SK-N-SH (cell line): ENCODE results near the gene VCPKMT. TPM values are rescaled to one million over a fixed set of nuclear protein-coding genes. Genes with fewer than 3 reads are reported as not detected.

Experiments used
- CTCF ChIA-PET: fragments of 300-600, 350-600 bp; formaldehyde crosslinking; extraction: SDS; loops from one replicate; lab custom pipeline; 2021; lab: Yijun Ruan, JAX
- POLR2A ChIA-PET: fragments of 350-600 bp; sonication (Branson Sonifier 250); formaldehyde crosslinking; extraction: SDS; loops from one replicate; lab custom pipeline; 2020; ENCODE audit warnings: antibody characterized with exemption, inconsistent platforms; lab: Yijun Ruan, JAX
- DNase-seq: peaks from one replicate; pipeline ENCODE4 v3.0.0; 2012
- H2AFZ ChIP-seq: fragments of 200-600 bp; sonication (generic); 2 replicates; pipeline ENCODE4 v1.8.1; 2016; ENCODE audit warnings: antibody characterized with exemption, mild to moderate bottlenecking, low read depth
- H3F3A ChIP-seq: fragments of 200-600 bp; sonication (generic); replicated peaks from 2 replicates; pipeline ENCODE3; 2016; ENCODE audit warnings: antibody characterized with exemption, mild to moderate bottlenecking; ENCODE audit not compliant: insufficient read depth
- H3K27ac ChIP-seq, 2 experiments: fragments of 200-500 bp in 1 of 2; fragments of 200-600 bp in 1 of 2; sonication (Bioruptor generic) in 1 of 2; sonication (generic), shearing (Covaris generic) in 1 of 2; 2 replicates each; pipeline versions ENCODE4 v1.5.1 to v1.6.1; 2014 to 2016; ENCODE audit warnings: low read depth in 2 of 2, inconsistent platforms in 1 of 2, low read length in 1 of 2, mild to moderate bottlenecking in 1 of 2, mixed read lengths in 1 of 2
- H3K27me3 ChIP-seq: fragments of 200-600 bp; sonication (generic), shearing (Covaris generic); 2 replicates; pipeline ENCODE4 v1.6.1; 2016; ENCODE audit warnings: mixed run types; ENCODE audit not compliant: insufficient read depth
- H3K36me3 ChIP-seq, 2 experiments: fragments of 200-500 bp in 1 of 2; fragments of 200-600 bp in 1 of 2; sonication (Bioruptor generic) in 1 of 2; sonication (generic) in 1 of 2; replicated peaks in 1 of 2; 2 replicates each; pipeline versions ENCODE3 to v1.5.1; 2014 to 2016; ENCODE audit warnings: low read length in 1 of 2, mild to moderate bottlenecking in 1 of 2; ENCODE audit not compliant: insufficient read depth in 2 of 2, control insufficient read depth in 1 of 2
- H3K4me1 ChIP-seq, 2 experiments: fragments of 200-500 bp in 1 of 2; fragments of 200-600 bp in 1 of 2; sonication (Bioruptor generic) in 1 of 2; sonication (generic), shearing (Covaris generic) in 1 of 2; 2 replicates each; pipeline versions ENCODE4 v1.5.1 to v1.6.1; 2014 to 2016; ENCODE audit warnings: low read depth in 1 of 2, low read length in 1 of 2, mixed run types in 1 of 2; ENCODE audit not compliant: insufficient read depth in 2 of 2, control insufficient read depth in 1 of 2
- H3K4me2 ChIP-seq: fragments of 200-600 bp; sonication (generic), shearing (Covaris generic); 2 replicates; pipeline ENCODE4 v1.6.1; 2017; ENCODE audit warnings: mixed run types
- H3K4me3 ChIP-seq, 2 experiments: fragments of 200-500 bp in 1 of 2; fragments of 200-600 bp in 1 of 2; sonication (Bioruptor generic) in 1 of 2; sonication (generic), shearing (Covaris generic) in 1 of 2; 2 replicates each; pipeline versions ENCODE4 v1.5.1 to v1.8.1; 2014 to 2016; ENCODE audit warnings: low read depth in 2 of 2, inconsistent platforms in 1 of 2, low read length in 1 of 2, mild to moderate bottlenecking in 1 of 2, mixed read lengths in 1 of 2, moderate library complexity in 1 of 2
- H3K79me2 ChIP-seq: fragments of 200-600 bp; sonication (generic); 2 replicates; pipeline ENCODE4 v1.8.1; 2017; ENCODE audit warnings: mild to moderate bottlenecking; ENCODE audit not compliant: insufficient read depth
- H3K9ac ChIP-seq: fragments of 200-600 bp; sonication (generic); 2 replicates; pipeline ENCODE4 v1.6.1; 2017; ENCODE audit warnings: mixed run types
- H3K9me2 ChIP-seq: fragments of 200-600 bp; sonication (generic); 2 replicates; pipeline ENCODE4 v1.6.1; 2017; ENCODE audit warnings: mixed run types
- H3K9me3 ChIP-seq: fragments of 200-600 bp; sonication (generic); 2 replicates; pipeline ENCODE4 v1.6.1; 2017; ENCODE audit warnings: mixed run types, mild to moderate bottlenecking, moderate library complexity
- H4K20me1 ChIP-seq: fragments of 200-600 bp; sonication (generic); 2 replicates; pipeline ENCODE4 v1.6.1; 2017; ENCODE audit warnings: mild to moderate bottlenecking, mixed run types; ENCODE audit not compliant: insufficient read depth
- CTCF ChIP-seq: fragments of 200-600 bp; sonication (generic); IDR thresholded peaks from 2 replicates; pipeline ENCODE4 v1.6.1; 2017; ENCODE audit warnings: antibody characterized with exemption, mild to moderate bottlenecking, moderate library complexity
- ELF1 ChIP-seq: IDR thresholded peaks from 2 replicates; pipeline ENCODE4 v1.4.0; 2012
- EP300 ChIP-seq, 2 experiments: IDR thresholded peaks; 2 replicates each; pipeline versions ENCODE4 v1.4.0 to v1.6.1; 2012; ENCODE audit warnings: borderline replicate concordance in 1 of 2, low read depth in 1 of 2, low read length in 1 of 2
- EZH2phosphoT487 ChIP-seq: fragments of 200-600 bp; sonication (generic); IDR thresholded peaks from 2 replicates; pipeline ENCODE4 v1.6.1; 2017; ENCODE audit warnings: low read depth, mixed run types, mild to moderate bottlenecking, antibody characterized with exemption, moderate library complexity, borderline replicate concordance
- FOSL2 ChIP-seq: IDR thresholded peaks from 2 replicates; pipeline ENCODE4 v1.4.0; 2012; ENCODE audit warnings: low read depth, mild to moderate bottlenecking, moderate library complexity, borderline replicate concordance
- FOXM1 ChIP-seq: IDR thresholded peaks from 2 replicates; pipeline ENCODE4 v1.4.0; 2012; ENCODE audit warnings: low read depth, mild to moderate bottlenecking
- IRF3 ChIP-seq: fragments of 150-350 bp; IDR thresholded peaks from 2 replicates; pipeline ENCODE4 v1.6.1; 2016; ENCODE audit warnings: mild to moderate bottlenecking, low read depth, low read length
- JUND ChIP-seq: IDR thresholded peaks from 2 replicates; pipeline ENCODE4 v1.4.0; 2012
- MXI1 ChIP-seq: IDR thresholded peaks from 2 replicates; pipeline ENCODE4 v1.6.1; 2012; ENCODE audit warnings: mild to moderate bottlenecking, low read depth, low read length, improper control_type of control experiment
- NFIC ChIP-seq: IDR thresholded peaks from 2 replicates; pipeline ENCODE4 v1.4.0; 2012; ENCODE audit warnings: borderline replicate concordance
- PBX3 ChIP-seq: IDR thresholded peaks from 2 replicates; pipeline ENCODE4; 2012
- POLR2AphosphoS5 ChIP-seq: IDR thresholded peaks from 2 replicates; pipeline ENCODE4 v1.6.1; 2012; ENCODE audit warnings: low read depth, low read length
- RAD21 ChIP-seq: IDR thresholded peaks from 2 replicates; pipeline ENCODE4 v1.6.1; 2012; ENCODE audit warnings: mild to moderate bottlenecking, low read length
- RFX5 ChIP-seq: IDR thresholded peaks from 2 replicates; pipeline ENCODE4 v1.6.1; 2012; ENCODE audit warnings: mild to moderate bottlenecking, improper control_type of control experiment, low read length
- SIN3A ChIP-seq: IDR thresholded peaks from 2 replicates; pipeline ENCODE4 v1.6.1; 2012; ENCODE audit warnings: low read depth, mild to moderate bottlenecking, low read length, moderate library complexity, borderline replicate concordance
- SMC3 ChIP-seq: IDR thresholded peaks from 2 replicates; pipeline ENCODE4 v1.6.1; 2012; ENCODE audit warnings: low read depth, low read length, improper control_type of control experiment
- TAF1 ChIP-seq: IDR thresholded peaks from 2 replicates; pipeline ENCODE4 v1.6.1; 2012; ENCODE audit warnings: low read depth, mild to moderate bottlenecking, low read length, moderate library complexity, borderline replicate concordance
- TEAD4 ChIP-seq: IDR thresholded peaks from 2 replicates; pipeline ENCODE4 v1.4.0; 2012; ENCODE audit warnings: mild to moderate bottlenecking, borderline replicate concordance; ENCODE audit not compliant: insufficient read depth
- USF1 ChIP-seq: IDR thresholded peaks from 2 replicates; pipeline ENCODE4 v1.4.0; 2012; ENCODE audit warnings: low read depth, borderline replicate concordance
- YY1 ChIP-seq: IDR thresholded peaks from 2 replicates; pipeline ENCODE4 v1.4.0; 2012; ENCODE audit warnings: low read depth, mild to moderate bottlenecking
- ZBTB33 ChIP-seq: IDR thresholded peaks from 2 replicates; pipeline ENCODE4 v1.4.0; 2012; ENCODE audit warnings: low read depth, borderline replicate concordance
- WGBS: methylation state at CpG from one replicate; pipeline ENCODE4 v1.1.6; 2017; ENCODE audit warnings: low lambda C conversion rate; 5-methylcytosine and 5-hydroxymethylcytosine counted together
- polyA plus RNA-seq, 3 experiments: library from polyadenylated mRNA; depleted of rRNA; stranded (reverse); fragments of >200 nt; gene quantifications; 2 replicates each; pipeline ENCODE4 v1.2.3, GENCODE V29; 2012

Gene VCPKMT
- polyA plus RNA-seq, 1 of the 3 experiments (the other 2 are of a cell fraction), result 7.3 TPM

GRCh38 chr14:50062438-50063085, 53.8 kb downstream of the VCPKMT start:
- Histone ChIP-seq H3K36me3 (no peaks in the 10 kb centered on the region), H3K79me2 (no peaks in the 10 kb centered on the region), H3K27ac (peak overlapping the region; percentile 95 to 98), H3K4me3 (no peak overlapping the region), H3K9me3 (no peaks in the 10 kb centered on the region), H3K4me2 (peak overlapping the region; percentile 55; the same call in 1 of the 2 replicates), H3K27me3 (no peaks in the 10 kb centered on the region), H2AFZ (peak overlapping the region; percentile 74; the same call in 1 of the 2 replicates), H3K9me2 (no peaks in the 10 kb centered on the region), H3K4me1 (peaks cover 32 to 40% of the 10 kb centered on the region in 2 experiments), H3F3A (peaks cover 35% of the 10 kb centered on the region), H3K9ac (no peak overlapping the region), H4K20me1 (no peaks in the 10 kb centered on the region)
- DNase-seq, result peak; percentile 55
- CTCF ChIA-PET, result interaction anchor here (0.5 to 3.5 kb wide), 10 partner anchors 9 to 802 kb away, joined by 3 to 17 read pairs (median 4); no protein-coding TSS in a partner anchor
- 77% methylated on average over 7 of the region's 7 CpGs for WGBS
- POLR2A ChIA-PET, result interaction anchor here (1.4 to 2.4 kb wide), 2 partner anchors 9 to 170 kb away, joined by 3 to 7 read pairs; no protein-coding TSS in a partner anchor
- no peak for TF ChIP-seq SIN3A
- no peak for TF ChIP-seq POLR2AphosphoS5
- 0 out of 4 replicates have a peak, but pooled peaks of 1 of the 2 experiments have one; percentile 51 for TF ChIP-seq EP300 (IDR thresholded peaks at IDR 0.05; ENCODE audit: borderline replicate concordance in 1 of 2, low read depth in 1 of 2, low read length in 1 of 2)
- peak; percentile 76; the same call in 1 of the 2 replicates for TF ChIP-seq FOSL2
- TF ChIP-seq EZH2phosphoT487, result no peak
- TF ChIP-seq RAD21, result 0 out of 2 replicates have a peak, but pooled peaks have one; percentile 11
- no peak for TF ChIP-seq YY1
- TF ChIP-seq USF1, result no peak
- no peak for TF ChIP-seq FOXM1
- TF ChIP-seq RFX5, result 0 out of 2 replicates have a peak, but pooled peaks have one; percentile 8
- no peak for TF ChIP-seq TAF1
- no peak for TF ChIP-seq NFIC
- TF ChIP-seq JUND, result peak; percentile 72
- no peak for TF ChIP-seq ZBTB33
- TF ChIP-seq MXI1, result no peak
- 0 out of 2 replicates have a peak, but pooled peaks have one; percentile 26 for TF ChIP-seq TEAD4
- peak; percentile 48 for TF ChIP-seq PBX3
- no peak for TF ChIP-seq CTCF
- no peak for TF ChIP-seq ELF1
- TF ChIP-seq SMC3, result peak; percentile 27
- no peak for TF ChIP-seq IRF3
